ENCODE data around the gene TAS2R4.

- TF ChIP-seq EZH2 (IDR thresholded peaks at IDR 0.05; ENCODE audit: borderline replicate concordance, low read depth, low read length, severe bottlenecking), result no peak
- TF ChIP-seq CTCF (IDR thresholded peaks at IDR 0.05; ENCODE audit: extremely low read depth in 1 of 2, insufficient read depth in 1 of 2, low read depth in 1 of 2, low read length in 2 of 2), result no peak
- TF ChIP-seq POLR2A (IDR thresholded peaks at IDR 0.05; ENCODE audit: low read depth, low read length), result no peak
These were observed 37.9 kb upstream of the TAS2R4 start for GRCh38 chr7:141738592-141739013.

All from endothelial cell of umbilical vein (primary cell).